WTC11 (cell line): Measurements from ENCODE around the gene BPIFB4. TPM values are rescaled to one million over a fixed set of nuclear protein-coding genes. Genes with fewer than 3 reads are reported as not detected.

Experiments
- ATAC-seq: fragments of 200-7000 bp; cut with Tn5 transposase; 2 replicates; pipeline ENCODE4 v1.10.0; 2021; ENCODE audit warnings: mild to moderate bottlenecking, moderate library complexity
- CTCF ChIA-PET: fragments of 300-600 bp; sonication (Branson Sonifier 250); formaldehyde crosslinking; loops from one replicate; lab custom pipeline; 2021; ENCODE audit warnings: antibody characterized with exemption; lab: Charles Lee
- POLR2A ChIA-PET: fragments of 350-600 bp; sonication (Branson Sonifier 250); formaldehyde crosslinking; loops from one replicate; lab custom pipeline; 2021; ENCODE audit warnings: antibody characterized with exemption; lab: Charles Lee
- DNase-seq: peaks from one replicate; pipeline ENCODE4 v3.0.0; 2021; ENCODE audit warnings: low spot score
- H3K27ac Mint-ChIP-seq: 2 replicates; pipeline ENCODE4 v1.8.0; 2021; ENCODE audit warnings: mixed read lengths
- H3K27me3 Mint-ChIP-seq: 2 replicates; pipeline ENCODE4 v1.8.0; 2021; ENCODE audit warnings: low read depth, mild to moderate bottlenecking, moderate library complexity, mixed read lengths
- H3K36me3 Mint-ChIP-seq: 2 replicates; pipeline ENCODE4 v1.8.0; 2021; ENCODE audit warnings: mixed read lengths
- H3K4me1 Mint-ChIP-seq: 2 replicates; pipeline ENCODE4 v1.8.0; 2022; ENCODE audit warnings: mixed read lengths
- H3K4me3 Mint-ChIP-seq: 2 replicates; pipeline ENCODE4 v1.8.0; 2021; ENCODE audit warnings: mild to moderate bottlenecking, moderate library complexity, mixed read lengths
- H3K9me3 Mint-ChIP-seq: 2 replicates; pipeline ENCODE4 v1.8.0; 2021; ENCODE audit warnings: mixed read lengths
- ATF2 ChIP-seq: sonication (generic); formaldehyde crosslinking; IDR thresholded peaks from 2 replicates; pipeline ENCODE4 v1.8.1; 2022; ENCODE audit warnings: low read depth, missing genetic modification reagents, borderline replicate concordance
- CREB1 ChIP-seq: sonication (generic); formaldehyde crosslinking; IDR thresholded peaks from 2 replicates; pipeline ENCODE4 v1.8.0; 2023; ENCODE audit warnings: mild to moderate bottlenecking, missing genetic modification reagents
- ESRRA ChIP-seq: sonication (generic); formaldehyde crosslinking; IDR thresholded peaks from 2 replicates; pipeline ENCODE4 v1.8.1; 2022; ENCODE audit warnings: mild to moderate bottlenecking, missing genetic modification reagents, borderline replicate concordance
- GRHL2 ChIP-seq: fragments of 250-450 bp; sonication (Bioruptor Pico); IDR thresholded peaks from 2 replicates; pipeline ENCODE4 v1.8.0; 2022; ENCODE audit warnings: mild to moderate bottlenecking, moderate library complexity; ENCODE audit not compliant: insufficient replicate concordance, severe bottlenecking
- MXD4 ChIP-seq: fragments of 250-450 bp; sonication (Bioruptor Pico); IDR thresholded peaks from 2 replicates; pipeline ENCODE4 v1.8.0; 2021; ENCODE audit warnings: mild to moderate bottlenecking, moderate library complexity, borderline replicate concordance
- NFE2L1 ChIP-seq: sonication (generic); formaldehyde crosslinking; IDR thresholded peaks from 2 replicates; pipeline ENCODE4 v1.8.1; 2023; ENCODE audit warnings: missing genetic modification reagents
- NR3C1 ChIP-seq: sonication (generic); formaldehyde crosslinking; conservative IDR thresholded peaks from 2 replicates; pipeline ENCODE4 v1.8.1; 2023; ENCODE audit warnings: low read depth, mild to moderate bottlenecking, missing genetic modification reagents
- STAT6 ChIP-seq: sonication (generic); formaldehyde crosslinking; conservative IDR thresholded peaks from 2 replicates; pipeline ENCODE4 v1.8.1; 2023; ENCODE audit warnings: mild to moderate bottlenecking, low read depth, missing genetic modification reagents, moderate library complexity
- TEAD4 ChIP-seq: sonication (generic); formaldehyde crosslinking; IDR thresholded peaks from 2 replicates; pipeline ENCODE4 v1.8.0; 2022; ENCODE audit warnings: mild to moderate bottlenecking, missing genetic modification reagents
- ZNF138 ChIP-seq: sonication (generic); formaldehyde crosslinking; conservative IDR thresholded peaks from 2 replicates; pipeline ENCODE4 v1.8.1; 2022; ENCODE audit warnings: mild to moderate bottlenecking, moderate library complexity, missing genetic modification reagents
- ZNF263 ChIP-seq: sonication (generic); formaldehyde crosslinking; IDR thresholded peaks from 2 replicates; pipeline ENCODE4 v1.8.1; 2022; ENCODE audit warnings: low read depth, mild to moderate bottlenecking, moderate library complexity, missing genetic modification reagents
- total RNA-seq: library from RNA; stranded (reverse); gene quantifications from 3 replicates; pipeline ENCODE4 v1.2.3, GENCODE V29; 2021
- TF ChIP-seq, protein P1 (sequence below): fragments of 250-450 bp; sonication (Bioruptor Pico); IDR thresholded peaks from 2 replicates; pipeline ENCODE4 v1.9.0; 2021; ENCODE audit warnings: mild to moderate bottlenecking, borderline replicate concordance
- TF ChIP-seq, protein P2 (sequence below): sonication (generic); formaldehyde crosslinking; IDR thresholded peaks from 2 replicates; pipeline ENCODE4 v1.8.0; 2022; ENCODE audit warnings: mild to moderate bottlenecking, missing genetic modification reagents
- TF ChIP-seq, protein P3 (sequence below): sonication (generic); formaldehyde crosslinking; IDR thresholded peaks from 2 replicates; pipeline ENCODE4 v1.8.1; 2022; ENCODE audit warnings: mild to moderate bottlenecking, missing genetic modification reagents, moderate library complexity, borderline replicate concordance
- TF ChIP-seq, protein P4 (sequence below): fragments of 250-450 bp; sonication (Bioruptor Pico); conservative IDR thresholded peaks from 2 replicates; pipeline ENCODE4 v1.9.0; 2021; ENCODE audit warnings: mild to moderate bottlenecking
- TF ChIP-seq, protein P5 (sequence below): sonication (generic); formaldehyde crosslinking; IDR thresholded peaks from 2 replicates; pipeline ENCODE4 v1.8.1; 2023; ENCODE audit warnings: mild to moderate bottlenecking, missing genetic modification reagents, borderline replicate concordance

The BPIFB4 gene
- total RNA-seq, 1 experiment from 2014 or later: not detected

GRCh38 chr20:33065785-33066184 is 13.7 kb upstream of the BPIFB4 start:
- no peaks in the 10 kb centered on the region for H3K9me3 Mint-ChIP-seq
- CTCF ChIA-PET: interaction anchor here (1.7 kb wide), 1 partner anchor 61 kb away, joined by 5 read pairs; no protein-coding TSS in a partner anchor
- no peak overlapping the region for H3K27ac Mint-ChIP-seq
- no peak for TF ChIP-seq ZNF138
- no peak for TF ChIP-seq ESRRA (CRISPR knock-in tag)
- TF ChIP-seq, protein P1, sequence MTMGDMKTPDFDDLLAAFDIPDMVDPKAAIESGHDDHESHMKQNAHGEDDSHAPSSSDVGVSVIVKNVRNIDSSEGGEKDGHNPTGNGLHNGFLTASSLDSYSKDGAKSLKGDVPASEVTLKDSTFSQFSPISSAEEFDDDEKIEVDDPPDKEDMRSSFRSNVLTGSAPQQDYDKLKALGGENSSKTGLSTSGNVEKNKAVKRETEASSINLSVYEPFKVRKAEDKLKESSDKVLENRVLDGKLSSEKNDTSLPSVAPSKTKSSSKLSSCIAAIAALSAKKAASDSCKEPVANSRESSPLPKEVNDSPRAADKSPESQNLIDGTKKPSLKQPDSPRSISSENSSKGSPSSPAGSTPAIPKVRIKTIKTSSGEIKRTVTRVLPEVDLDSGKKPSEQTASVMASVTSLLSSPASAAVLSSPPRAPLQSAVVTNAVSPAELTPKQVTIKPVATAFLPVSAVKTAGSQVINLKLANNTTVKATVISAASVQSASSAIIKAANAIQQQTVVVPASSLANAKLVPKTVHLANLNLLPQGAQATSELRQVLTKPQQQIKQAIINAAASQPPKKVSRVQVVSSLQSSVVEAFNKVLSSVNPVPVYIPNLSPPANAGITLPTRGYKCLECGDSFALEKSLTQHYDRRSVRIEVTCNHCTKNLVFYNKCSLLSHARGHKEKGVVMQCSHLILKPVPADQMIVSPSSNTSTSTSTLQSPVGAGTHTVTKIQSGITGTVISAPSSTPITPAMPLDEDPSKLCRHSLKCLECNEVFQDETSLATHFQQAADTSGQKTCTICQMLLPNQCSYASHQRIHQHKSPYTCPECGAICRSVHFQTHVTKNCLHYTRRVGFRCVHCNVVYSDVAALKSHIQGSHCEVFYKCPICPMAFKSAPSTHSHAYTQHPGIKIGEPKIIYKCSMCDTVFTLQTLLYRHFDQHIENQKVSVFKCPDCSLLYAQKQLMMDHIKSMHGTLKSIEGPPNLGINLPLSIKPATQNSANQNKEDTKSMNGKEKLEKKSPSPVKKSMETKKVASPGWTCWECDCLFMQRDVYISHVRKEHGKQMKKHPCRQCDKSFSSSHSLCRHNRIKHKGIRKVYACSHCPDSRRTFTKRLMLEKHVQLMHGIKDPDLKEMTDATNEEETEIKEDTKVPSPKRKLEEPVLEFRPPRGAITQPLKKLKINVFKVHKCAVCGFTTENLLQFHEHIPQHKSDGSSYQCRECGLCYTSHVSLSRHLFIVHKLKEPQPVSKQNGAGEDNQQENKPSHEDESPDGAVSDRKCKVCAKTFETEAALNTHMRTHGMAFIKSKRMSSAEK (CRISPR knock-in tag): no peak
- TF ChIP-seq MXD4 (CRISPR knock-in tag): no peak
- TF ChIP-seq, protein P2, sequence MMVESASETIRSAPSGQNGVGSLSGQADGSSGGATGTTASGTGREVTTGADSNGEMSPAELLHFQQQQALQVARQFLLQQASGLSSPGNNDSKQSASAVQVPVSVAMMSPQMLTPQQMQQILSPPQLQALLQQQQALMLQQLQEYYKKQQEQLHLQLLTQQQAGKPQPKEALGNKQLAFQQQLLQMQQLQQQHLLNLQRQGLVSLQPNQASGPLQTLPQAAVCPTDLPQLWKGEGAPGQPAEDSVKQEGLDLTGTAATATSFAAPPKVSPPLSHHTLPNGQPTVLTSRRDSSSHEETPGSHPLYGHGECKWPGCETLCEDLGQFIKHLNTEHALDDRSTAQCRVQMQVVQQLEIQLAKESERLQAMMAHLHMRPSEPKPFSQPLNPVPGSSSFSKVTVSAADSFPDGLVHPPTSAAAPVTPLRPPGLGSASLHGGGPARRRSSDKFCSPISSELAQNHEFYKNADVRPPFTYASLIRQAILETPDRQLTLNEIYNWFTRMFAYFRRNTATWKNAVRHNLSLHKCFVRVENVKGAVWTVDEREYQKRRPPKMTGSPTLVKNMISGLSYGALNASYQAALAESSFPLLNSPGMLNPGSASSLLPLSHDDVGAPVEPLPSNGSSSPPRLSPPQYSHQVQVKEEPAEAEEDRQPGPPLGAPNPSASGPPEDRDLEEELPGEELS (CRISPR knock-in tag): no peak
- H3K4me1 Mint-ChIP-seq: no peaks in the 10 kb centered on the region
- DNase-seq (no peak), ATAC-seq (no peak)
- no peaks in the 10 kb centered on the region for H3K27me3 Mint-ChIP-seq
- no peaks in the 10 kb centered on the region for H3K36me3 Mint-ChIP-seq
- POLR2A ChIA-PET: no interaction called here
- H3K4me3 Mint-ChIP-seq: no peak overlapping the region

- Mint-ChIP-seq H3K9me3 (peaks cover 1% of the 10 kb centered on the region), H3K27ac (no peak overlapping the region), H3K36me3 (no peaks in the 10 kb centered on the region), H3K27me3 (no peaks in the 10 kb centered on the region; the same call in 1 of the 2 replicates), H3K4me3 (no peak overlapping the region), H3K4me1 (no peaks in the 10 kb centered on the region)
- DNase-seq (no peak), ATAC-seq (no peak)
- ChIA-PET POLR2A (no interaction called here), CTCF (interaction anchor here (1.1 to 3.1 kb wide), 5 partner anchors 10 to 165 kb away, joined by 3 to 8 read pairs (median 5); no protein-coding TSS in a partner anchor)
- TF ChIP-seq TEAD4 (CRISPR knock-in tag) (no peak), NR3C1 (CRISPR knock-in tag) (no peak), GRHL2 (CRISPR knock-in tag) (no peak), CREB1 (CRISPR knock-in tag) (no peak), ZNF263 (CRISPR knock-in tag) (no peak), NFE2L1 (CRISPR knock-in tag) (no peak), STAT6 (CRISPR knock-in tag) (no peak), ATF2 (CRISPR knock-in tag) (no peak)
- TF ChIP-seq, protein P3, sequence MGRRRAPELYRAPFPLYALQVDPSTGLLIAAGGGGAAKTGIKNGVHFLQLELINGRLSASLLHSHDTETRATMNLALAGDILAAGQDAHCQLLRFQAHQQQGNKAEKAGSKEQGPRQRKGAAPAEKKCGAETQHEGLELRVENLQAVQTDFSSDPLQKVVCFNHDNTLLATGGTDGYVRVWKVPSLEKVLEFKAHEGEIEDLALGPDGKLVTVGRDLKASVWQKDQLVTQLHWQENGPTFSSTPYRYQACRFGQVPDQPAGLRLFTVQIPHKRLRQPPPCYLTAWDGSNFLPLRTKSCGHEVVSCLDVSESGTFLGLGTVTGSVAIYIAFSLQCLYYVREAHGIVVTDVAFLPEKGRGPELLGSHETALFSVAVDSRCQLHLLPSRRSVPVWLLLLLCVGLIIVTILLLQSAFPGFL (CRISPR knock-in tag): no peak
- TF ChIP-seq, protein P4, sequence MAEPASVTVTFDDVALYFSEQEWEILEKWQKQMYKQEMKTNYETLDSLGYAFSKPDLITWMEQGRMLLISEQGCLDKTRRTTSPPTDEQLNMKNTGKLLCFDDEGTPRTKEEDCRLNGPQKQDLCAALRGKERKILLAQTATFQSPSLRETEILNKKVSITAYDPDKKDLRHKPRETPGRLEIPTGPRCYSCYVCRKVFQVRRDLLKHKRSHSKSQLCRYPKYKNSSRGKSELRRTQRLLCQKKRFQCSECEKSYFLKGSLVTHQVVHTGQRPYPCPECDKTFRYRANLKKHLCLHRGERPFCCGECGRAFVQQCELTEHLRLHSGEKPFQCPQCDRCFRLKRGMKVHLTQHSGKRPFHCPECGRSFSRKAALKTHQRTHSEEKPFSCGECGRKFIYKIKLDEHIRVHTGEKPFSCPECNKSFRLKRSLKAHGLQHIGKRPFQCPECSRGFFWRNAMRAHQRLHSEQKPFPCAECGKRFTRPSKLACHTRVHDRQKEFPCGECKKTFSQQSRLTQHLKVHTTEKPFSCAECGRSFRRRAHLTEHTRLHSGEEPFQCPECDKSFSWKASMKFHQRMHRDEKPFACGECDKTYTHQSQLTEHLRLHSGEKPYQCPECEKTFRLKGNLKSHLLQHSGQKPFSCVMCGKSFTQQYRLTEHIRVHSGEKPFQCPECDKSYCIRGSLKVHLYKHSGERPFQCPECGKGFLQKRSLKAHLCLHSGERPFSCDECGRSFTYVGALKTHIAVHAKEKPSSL: no peak
- TF ChIP-seq, protein P5, sequence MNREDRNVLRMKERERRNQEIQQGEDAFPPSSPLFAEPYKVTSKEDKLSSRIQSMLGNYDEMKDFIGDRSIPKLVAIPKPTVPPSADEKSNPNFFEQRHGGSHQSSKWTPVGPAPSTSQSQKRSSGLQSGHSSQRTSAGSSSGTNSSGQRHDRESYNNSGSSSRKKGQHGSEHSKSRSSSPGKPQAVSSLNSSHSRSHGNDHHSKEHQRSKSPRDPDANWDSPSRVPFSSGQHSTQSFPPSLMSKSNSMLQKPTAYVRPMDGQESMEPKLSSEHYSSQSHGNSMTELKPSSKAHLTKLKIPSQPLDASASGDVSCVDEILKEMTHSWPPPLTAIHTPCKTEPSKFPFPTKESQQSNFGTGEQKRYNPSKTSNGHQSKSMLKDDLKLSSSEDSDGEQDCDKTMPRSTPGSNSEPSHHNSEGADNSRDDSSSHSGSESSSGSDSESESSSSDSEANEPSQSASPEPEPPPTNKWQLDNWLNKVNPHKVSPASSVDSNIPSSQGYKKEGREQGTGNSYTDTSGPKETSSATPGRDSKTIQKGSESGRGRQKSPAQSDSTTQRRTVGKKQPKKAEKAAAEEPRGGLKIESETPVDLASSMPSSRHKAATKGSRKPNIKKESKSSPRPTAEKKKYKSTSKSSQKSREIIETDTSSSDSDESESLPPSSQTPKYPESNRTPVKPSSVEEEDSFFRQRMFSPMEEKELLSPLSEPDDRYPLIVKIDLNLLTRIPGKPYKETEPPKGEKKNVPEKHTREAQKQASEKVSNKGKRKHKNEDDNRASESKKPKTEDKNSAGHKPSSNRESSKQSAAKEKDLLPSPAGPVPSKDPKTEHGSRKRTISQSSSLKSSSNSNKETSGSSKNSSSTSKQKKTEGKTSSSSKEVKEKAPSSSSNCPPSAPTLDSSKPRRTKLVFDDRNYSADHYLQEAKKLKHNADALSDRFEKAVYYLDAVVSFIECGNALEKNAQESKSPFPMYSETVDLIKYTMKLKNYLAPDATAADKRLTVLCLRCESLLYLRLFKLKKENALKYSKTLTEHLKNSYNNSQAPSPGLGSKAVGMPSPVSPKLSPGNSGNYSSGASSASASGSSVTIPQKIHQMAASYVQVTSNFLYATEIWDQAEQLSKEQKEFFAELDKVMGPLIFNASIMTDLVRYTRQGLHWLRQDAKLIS: no peak
Observed at GRCh38 chr20:33067806-33068205, 11.6 kb upstream of the BPIFB4 start.
